ENCODE results near the gene IFNA6. TPM values are rescaled to one million over a fixed set of nuclear protein-coding genes. Genes with fewer than 3 reads are reported as not detected.
"Not testable (repeated sequence)": the region's sequence is repeated elsewhere in the genome, so short reads cannot be mapped to it uniquely, and the experiment has no call there.

The IFNA6 gene
- not detected for total RNA-seq
- polyA plus RNA-seq (ENCODE audit: insufficient read length in 2 of 2): not detected
- long read RNA-seq, donor 1: 0 reads
- long read RNA-seq, donor 2: 0 reads
- long read RNA-seq, donor 3, partial matches to known transcripts: 0 of 1 reads
- long read RNA-seq, donor 3, other reads (novel, unspliced or antisense): 0 of 1 reads
- long read RNA-seq, donor 4: 0 reads

GRCh38 chr9:21350787-21351186 is at the start of gene IFNA6:
Gene IFNA6, minus strand, starts transcription at chr9:21350887. Its CDS starts 0 bp downstream, at chr9:21350887.
- Histone ChIP-seq H3K9me3 (ENCODE audit: control insufficient read depth, insufficient read depth, low read length) (no peaks in the 10 kb centered on the region), H3K4me3 (ENCODE audit: low read depth, low read length) (no peak within 1 kb of the TSS), H3K4me1 (ENCODE audit: control insufficient read depth, insufficient read depth, low read length) (no peaks in the 10 kb centered on the region), H3K27ac (ENCODE audit: low read depth, low read length) (no peak within 1 kb of the TSS), H3K27me3 (ENCODE audit: control insufficient read depth, insufficient read depth, low read length) (no peaks in the 10 kb centered on the region), H3K36me3 (ENCODE audit: control insufficient read depth, insufficient read depth, low read length) (no peaks in the 10 kb centered on the region)
- DNase-seq (ENCODE audit: low read depth in 4 of 6, low spot score in 6 of 6): no peak
- WGBS (ENCODE audit: insufficient coverage): no CpG with 5 or more reads among the region's 1 CpG

DNA sequence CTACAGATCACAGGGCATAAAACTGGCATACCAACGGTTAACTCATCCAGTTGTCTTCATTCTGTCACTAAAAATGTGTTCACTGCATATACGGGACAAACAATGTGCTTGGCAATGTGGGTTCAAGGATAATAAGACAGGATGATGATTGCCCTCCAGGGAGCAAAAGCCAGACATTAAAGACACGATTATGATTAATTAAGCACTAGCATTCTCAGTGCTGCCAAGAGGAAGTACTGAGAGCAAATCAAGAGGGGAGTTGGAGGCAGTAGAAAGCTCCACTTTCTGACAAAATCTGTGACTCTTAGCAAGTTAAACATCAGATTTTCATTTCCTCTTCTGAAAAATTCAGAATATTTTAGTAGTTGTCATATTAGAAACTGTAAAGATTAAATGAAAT is 49.3 kb upstream of the IFNA6 start:
- Histone ChIP-seq H3K4me1 (ENCODE audit: control insufficient read depth, insufficient read depth, low read length) (peaks cover 9% of the 10 kb centered on the region), H3K27me3 (ENCODE audit: control insufficient read depth, insufficient read depth, low read length) (peaks cover 23% of the 10 kb centered on the region), H3K4me3 (ENCODE audit: low read depth, low read length) (no peak overlapping the region), H3K36me3 (ENCODE audit: control insufficient read depth, insufficient read depth, low read length) (no peaks in the 10 kb centered on the region), H3K9me3 (ENCODE audit: control insufficient read depth, insufficient read depth, low read length) (no peaks in the 10 kb centered on the region), H3K27ac (ENCODE audit: low read depth, low read length) (no peak overlapping the region)
- DNase-seq (ENCODE audit: low read depth in 4 of 6, low spot score in 6 of 6): peak in 1 of 6 donors; percentile 34
- no CpG with 5 or more reads among the region's 3 CpGs for WGBS (ENCODE audit: insufficient coverage)

GRCh38 chr9:21398955-21399489 is 48.3 kb upstream of the IFNA6 start:
- WGBS (ENCODE audit: insufficient coverage): no CpG with 5 or more reads among the region's 5 CpGs
- Histone ChIP-seq H3K27me3 (ENCODE audit: control insufficient read depth, insufficient read depth, low read length) (peaks cover 23% of the 10 kb centered on the region), H3K4me3 (ENCODE audit: low read depth, low read length) (no peak overlapping the region)

DNA sequence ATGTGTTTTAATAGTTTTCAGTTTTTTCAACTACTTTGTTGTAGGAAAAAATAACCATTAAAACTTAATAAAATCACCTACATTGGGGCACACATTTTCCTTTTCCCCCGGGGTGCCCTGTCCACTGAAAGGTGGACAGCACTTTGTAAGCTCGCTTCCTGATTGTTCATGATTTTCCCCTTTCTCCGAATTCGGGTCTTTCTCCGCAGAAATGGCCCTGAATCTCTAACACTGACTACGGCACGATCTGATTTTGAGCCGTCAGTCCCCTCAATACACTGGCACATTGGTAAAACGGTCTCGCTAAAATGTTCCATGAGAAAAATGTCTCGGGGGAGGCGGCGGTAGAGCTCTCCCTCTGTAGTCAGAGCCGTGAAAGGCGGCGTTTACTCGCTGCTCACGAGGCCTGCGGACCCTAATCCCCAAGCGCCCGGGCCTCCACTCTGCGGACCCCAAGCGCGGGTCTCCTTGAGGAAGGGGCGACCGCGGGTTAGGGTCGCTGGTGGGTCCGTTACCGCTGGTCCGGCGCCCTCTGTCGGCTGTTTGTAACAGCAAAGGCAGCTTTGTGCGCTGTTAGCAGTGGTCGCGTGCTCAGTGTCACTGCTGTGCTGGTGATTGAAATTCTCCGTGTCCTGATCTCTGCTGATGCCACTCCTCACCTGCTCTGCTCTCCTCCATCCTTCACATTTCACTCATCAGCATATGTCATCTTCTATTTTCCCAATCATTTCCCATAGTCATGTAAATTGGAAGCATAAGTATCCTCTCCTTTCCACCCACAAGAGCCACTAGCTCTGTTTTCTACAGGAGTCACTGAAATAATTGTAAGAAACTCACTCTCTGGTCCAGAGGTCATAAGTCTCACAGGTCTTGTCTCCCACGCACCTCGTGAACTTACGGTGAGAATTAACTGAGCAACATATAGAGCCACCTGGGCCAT is 45.4 kb upstream of the IFNA6 start:
- Histone ChIP-seq H3K27ac (ENCODE audit: low read depth, low read length) (no peak overlapping the region), H3K4me3 (ENCODE audit: low read depth, low read length) (peak overlapping the region; percentile 57), H3K36me3 (ENCODE audit: control insufficient read depth, insufficient read depth, low read length) (no peaks in the 10 kb centered on the region), H3K9me3 (ENCODE audit: control insufficient read depth, insufficient read depth, low read length) (no peaks in the 10 kb centered on the region), H3K27me3 (ENCODE audit: control insufficient read depth, insufficient read depth, low read length) (peaks cover 9% of the 10 kb centered on the region), H3K4me1 (ENCODE audit: control insufficient read depth, insufficient read depth, low read length) (no peaks in the 10 kb centered on the region)
- WGBS (ENCODE audit: insufficient coverage): 3% methylated on average over 37 of the region's 40 CpGs
- peak in 5 of 6 donors; percentile 48 to 92 (median 66) for DNase-seq (ENCODE audit: low read depth in 4 of 6, low spot score in 6 of 6)

More at GRCh38 chr9:21398955-21399489, 48.3 kb upstream of the IFNA6 start:
- no peak overlapping the region for H3K27ac ChIP-seq (ENCODE audit: low read depth, low read length)
- DNase-seq (ENCODE audit: low read depth in 4 of 6, low spot score in 6 of 6): no peak
- no peaks in the 10 kb centered on the region for H3K36me3 ChIP-seq (ENCODE audit: control insufficient read depth, insufficient read depth, low read length)
- no peaks in the 10 kb centered on the region for H3K9me3 ChIP-seq (ENCODE audit: control insufficient read depth, insufficient read depth, low read length)
- H3K4me1 ChIP-seq (ENCODE audit: control insufficient read depth, insufficient read depth, low read length): peaks cover 9% of the 10 kb centered on the region

DNA sequence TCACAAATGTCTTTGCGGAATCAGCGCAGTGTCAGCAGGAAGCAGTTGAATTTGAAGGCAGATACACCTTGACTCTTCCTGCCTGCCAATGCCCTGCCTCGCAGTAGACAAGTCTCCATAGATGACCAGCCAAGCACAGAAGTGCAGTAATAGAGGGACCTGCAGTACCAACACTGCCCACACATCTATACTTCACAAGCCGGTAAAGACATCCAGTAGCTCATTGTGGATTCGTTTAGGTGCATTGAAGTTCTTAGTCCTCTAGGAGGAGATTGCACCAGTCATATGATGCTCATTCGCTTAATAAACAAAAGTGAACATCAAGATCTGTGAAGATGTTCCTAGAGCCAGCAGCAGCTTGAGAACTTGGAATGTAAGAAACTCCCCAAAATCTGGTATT is 41.6 kb upstream of the IFNA6 start:
- no peak for DNase-seq (ENCODE audit: low read depth in 4 of 6, low spot score in 6 of 6)
- Histone ChIP-seq H3K36me3 (ENCODE audit: control insufficient read depth, insufficient read depth, low read length) (no peaks in the 10 kb centered on the region), H3K9me3 (ENCODE audit: control insufficient read depth, insufficient read depth, low read length) (no peaks in the 10 kb centered on the region), H3K4me1 (ENCODE audit: control insufficient read depth, insufficient read depth, low read length) (no peaks in the 10 kb centered on the region), H3K27me3 (ENCODE audit: control insufficient read depth, insufficient read depth, low read length) (peaks cover 5% of the 10 kb centered on the region), H3K4me3 (ENCODE audit: low read depth, low read length) (no peak overlapping the region), H3K27ac (ENCODE audit: low read depth, low read length) (no peak overlapping the region)
- 90% methylated on average over 5 of the region's 6 CpGs for WGBS (ENCODE audit: insufficient coverage)

- no peak for DNase-seq (ENCODE audit: low read depth in 4 of 6, low spot score in 6 of 6)
These were observed 34.5 kb upstream of the IFNA6 start, which contains the start of gene IFNA2 for GRCh38 chr9:21385131-21385670. Gene IFNA2, minus strand, starts transcription at chr9:21385398. Its CDS starts 69 bp downstream, at chr9:21385329.

GRCh38 chr9:21383627-21384026 is 32.9 kb upstream of the IFNA6 start:
- Histone ChIP-seq H3K4me1 (ENCODE audit: control insufficient read depth, insufficient read depth, low read length) (no peaks in the 10 kb centered on the region), H3K4me3 (ENCODE audit: low read depth, low read length) (no peak overlapping the region), H3K27ac (ENCODE audit: low read depth, low read length) (no peak overlapping the region), H3K36me3 (ENCODE audit: control insufficient read depth, insufficient read depth, low read length) (no peaks in the 10 kb centered on the region), H3K27me3 (ENCODE audit: control insufficient read depth, insufficient read depth, low read length) (no peaks in the 10 kb centered on the region), H3K9me3 (ENCODE audit: control insufficient read depth, insufficient read depth, low read length) (no peaks in the 10 kb centered on the region)
- 63% methylated on average over 3 of the region's 4 CpGs for WGBS (ENCODE audit: insufficient coverage)
- no peak for DNase-seq (ENCODE audit: low read depth in 4 of 6, low spot score in 6 of 6)

More at GRCh38 chr9:21385131-21385670, 34.5 kb upstream of the IFNA6 start, which contains the start of gene IFNA2:
- H3K36me3 ChIP-seq (ENCODE audit: control insufficient read depth, insufficient read depth, low read length): no peaks in the 10 kb centered on the region
- no peaks in the 10 kb centered on the region for H3K9me3 ChIP-seq (ENCODE audit: control insufficient read depth, insufficient read depth, low read length)
- no peaks in the 10 kb centered on the region for H3K4me1 ChIP-seq (ENCODE audit: control insufficient read depth, insufficient read depth, low read length)
- 78% methylated on average over 1 of the region's 1 CpG for WGBS (ENCODE audit: insufficient coverage)
- no peak within 1 kb of the TSS for H3K27ac ChIP-seq (ENCODE audit: low read depth, low read length)
- no peak within 1 kb of the TSS for H3K4me3 ChIP-seq (ENCODE audit: low read depth, low read length)
- H3K27me3 ChIP-seq (ENCODE audit: control insufficient read depth, insufficient read depth, low read length): no peaks in the 10 kb centered on the region

DNA sequence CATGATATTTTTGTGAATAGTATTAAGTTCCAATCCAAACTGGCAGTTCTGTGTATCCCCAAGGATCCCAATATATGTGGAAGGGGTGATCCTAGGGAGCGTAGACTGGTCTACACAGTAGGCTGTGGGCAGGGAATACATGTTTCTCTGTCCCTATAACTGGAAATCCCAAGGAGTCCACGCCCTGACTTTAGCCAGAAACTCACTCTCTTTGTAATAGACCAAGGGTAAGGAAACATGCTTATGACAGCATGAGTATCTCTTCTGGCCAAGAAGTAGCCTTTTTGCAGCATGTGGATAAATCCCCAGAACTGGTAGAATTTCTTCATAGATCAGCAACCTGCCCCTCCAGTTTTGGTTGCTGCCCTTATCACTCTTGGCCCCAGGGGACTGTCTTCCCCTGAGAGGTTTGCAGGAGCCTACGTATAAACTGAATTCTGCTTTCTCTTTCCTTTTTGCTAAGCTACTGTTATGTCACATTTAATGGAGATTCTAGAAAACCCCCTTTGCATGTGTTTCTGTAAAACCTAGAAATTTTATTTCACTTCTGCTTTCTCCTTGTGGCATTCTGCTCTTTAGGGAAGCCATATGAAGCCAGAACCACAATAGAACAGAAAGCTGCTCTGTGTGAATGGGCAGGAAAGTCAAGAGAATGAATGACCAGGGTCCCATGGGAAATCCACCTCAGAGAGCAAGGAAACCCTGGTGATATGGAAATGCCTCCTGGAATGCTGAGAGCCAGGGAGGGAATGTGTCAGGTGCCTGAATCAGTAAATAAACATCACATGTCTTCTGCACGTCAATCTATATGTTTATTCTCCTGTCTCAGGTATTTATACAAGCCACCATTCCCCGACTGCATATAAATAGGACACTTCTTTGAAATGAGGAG is 31.0 kb upstream of the IFNA6 start:
- H3K9me3 ChIP-seq (ENCODE audit: control insufficient read depth, insufficient read depth, low read length): no peaks in the 10 kb centered on the region
- no peaks in the 10 kb centered on the region for H3K4me1 ChIP-seq (ENCODE audit: control insufficient read depth, insufficient read depth, low read length)
- H3K27me3 ChIP-seq (ENCODE audit: control insufficient read depth, insufficient read depth, low read length): no peaks in the 10 kb centered on the region
- DNase-seq (ENCODE audit: low read depth in 4 of 6, low spot score in 6 of 6): no peak
- 100% methylated on average over 1 of the region's 5 CpGs for WGBS (ENCODE audit: insufficient coverage)
- H3K36me3 ChIP-seq (ENCODE audit: control insufficient read depth, insufficient read depth, low read length): no peaks in the 10 kb centered on the region
- H3K4me3 ChIP-seq (ENCODE audit: low read depth, low read length): no peak overlapping the region
- H3K27ac ChIP-seq (ENCODE audit: low read depth, low read length): no peak overlapping the region

- not testable (repeated sequence) for H3K9me3 ChIP-seq (ENCODE audit: control insufficient read depth, insufficient read depth, low read length); H3K27me3 ChIP-seq (ENCODE audit: control insufficient read depth, insufficient read depth, low read length); H3K4me3 ChIP-seq (ENCODE audit: low read depth, low read length); H3K27ac ChIP-seq (ENCODE audit: low read depth, low read length); H3K36me3 ChIP-seq (ENCODE audit: control insufficient read depth, insufficient read depth, low read length); H3K4me1 ChIP-seq (ENCODE audit: control insufficient read depth, insufficient read depth, low read length); DNase-seq (ENCODE audit: low read depth in 4 of 6, low spot score in 6 of 6)
- 100% methylated on average over 1 of the region's 4 CpGs for WGBS (ENCODE audit: insufficient coverage)
These were observed 20.8 kb upstream of the IFNA6 start for GRCh38 chr9:21371467-21371866.
